OCI-LY3 (cell line): ENCODE measurements around the gene NDUFA12.

Experiments used
- H2AFZ ChIP-seq: fragments of 200-600, 300-600 bp; shearing (Covaris generic); 2 replicates; pipeline ENCODE4 v1.6.0; 2014; ENCODE audit warnings: antibody characterized with exemption, low read depth, low read length
- H3K27ac ChIP-seq: fragments of 200-600, 300-600 bp; sonication (generic); 2 replicates; pipeline ENCODE4 v1.5.1; 2014; ENCODE audit warnings: mild to moderate bottlenecking, low read length, moderate library complexity, mixed read lengths
- H3K27me3 ChIP-seq: fragments of 200-600, 300-600 bp; sonication (generic); 2 replicates; pipeline ENCODE4 v1.6.1; 2014; ENCODE audit warnings: low read depth, low read length, mixed read lengths
- H3K36me3 ChIP-seq: fragments of 200-600, 300-600 bp; sonication (generic); replicated peaks from 2 replicates; pipeline ENCODE3; 2014; ENCODE audit warnings: low read depth, low read length, mixed read lengths
- H3K4me1 ChIP-seq: fragments of 300-600, 200-600 bp; sonication (generic); 2 replicates; pipeline ENCODE4 v1.6.1; 2014; ENCODE audit warnings: low read length, mixed read lengths
- H3K4me2 ChIP-seq: fragments of 200-600, 300-600 bp; sonication (generic); 2 replicates; pipeline ENCODE4 v1.6.1; 2014; ENCODE audit warnings: low read length, mixed read lengths
- H3K4me3 ChIP-seq: fragments of 300-600, 200-600 bp; sonication (generic); 2 replicates; pipeline ENCODE4 v1.5.1; 2014; ENCODE audit warnings: antibody characterized with exemption, mild to moderate bottlenecking, low read length, moderate library complexity
- H3K79me2 ChIP-seq: fragments of 300-600, 200-600 bp; shearing (Covaris generic); 2 replicates; pipeline ENCODE4 v1.6.1; 2014; ENCODE audit warnings: mild to moderate bottlenecking, low read length, mixed read lengths
- H3K9ac ChIP-seq: fragments of 300-600, 200-600 bp; shearing (Covaris generic); 2 replicates; pipeline ENCODE4 v1.6.0; 2014; ENCODE audit warnings: mild to moderate bottlenecking, low read length, moderate library complexity
- H3K9me3 ChIP-seq: fragments of 200-600, 300-600 bp; shearing (Covaris generic); 2 replicates; pipeline ENCODE4 v1.6.1; 2014; ENCODE audit warnings: low read length, mixed read lengths; ENCODE audit not compliant: insufficient read depth
- H4K20me1 ChIP-seq: fragments of 200-600, 300-600 bp; sonication (generic); 2 replicates; pipeline ENCODE4 v1.6.1; 2016; ENCODE audit warnings: low read length, mixed read lengths; ENCODE audit not compliant: insufficient read depth
- CTCF ChIP-seq: fragments of 200-600, 300-600 bp; sonication (generic); IDR thresholded peaks from 2 replicates; pipeline ENCODE4 v1.5.1; 2014; ENCODE audit warnings: antibody characterized with exemption, low read length, low read depth
- EZH2phosphoT487 ChIP-seq: fragments of 200-600 bp; shearing (Covaris generic); IDR thresholded peaks from 2 replicates; pipeline ENCODE4 v1.6.1; 2018; ENCODE audit warnings: antibody characterized with exemption, mixed run types, low read depth

Gene NDUFA12

GRCh38 chr12:94970560-94970959 is 32.9 kb downstream of the NDUFA12 start:
- peaks cover 11% of the 10 kb centered on the region for H3K36me3 ChIP-seq
- H3K27me3 ChIP-seq: no peaks in the 10 kb centered on the region
- no peaks in the 10 kb centered on the region; the same call in 1 of the 2 replicates for H4K20me1 ChIP-seq
- H3K4me1 ChIP-seq: peaks cover 8% of the 10 kb centered on the region
- H3K4me2 ChIP-seq: no peak overlapping the region
- no peaks in the 10 kb centered on the region for H3K9me3 ChIP-seq
- no peak overlapping the region for H2AFZ ChIP-seq
- H3K79me2 ChIP-seq: no peaks in the 10 kb centered on the region
- H3K4me3 ChIP-seq: no peak overlapping the region
- no peak for TF ChIP-seq EZH2phosphoT487
- TF ChIP-seq CTCF: no peak
- no peak overlapping the region for H3K9ac ChIP-seq
- no peak overlapping the region for H3K27ac ChIP-seq

- TF ChIP-seq EZH2phosphoT487 (no peak), CTCF (no peak)
- Histone ChIP-seq H3K36me3 (peaks cover 11% of the 10 kb centered on the region), H3K27me3 (no peaks in the 10 kb centered on the region), H3K4me2 (no peak overlapping the region), H3K79me2 (no peaks in the 10 kb centered on the region), H2AFZ (no peak overlapping the region), H3K4me1 (peaks cover 8% of the 10 kb centered on the region), H3K27ac (no peak overlapping the region), H3K4me3 (no peak overlapping the region), H4K20me1 (no peaks in the 10 kb centered on the region; the same call in 1 of the 2 replicates), H3K9ac (no peak overlapping the region), H3K9me3 (no peaks in the 10 kb centered on the region)
Observed at GRCh38 chr12:94969424-94969823, 34.1 kb downstream of the NDUFA12 start.

DNA sequence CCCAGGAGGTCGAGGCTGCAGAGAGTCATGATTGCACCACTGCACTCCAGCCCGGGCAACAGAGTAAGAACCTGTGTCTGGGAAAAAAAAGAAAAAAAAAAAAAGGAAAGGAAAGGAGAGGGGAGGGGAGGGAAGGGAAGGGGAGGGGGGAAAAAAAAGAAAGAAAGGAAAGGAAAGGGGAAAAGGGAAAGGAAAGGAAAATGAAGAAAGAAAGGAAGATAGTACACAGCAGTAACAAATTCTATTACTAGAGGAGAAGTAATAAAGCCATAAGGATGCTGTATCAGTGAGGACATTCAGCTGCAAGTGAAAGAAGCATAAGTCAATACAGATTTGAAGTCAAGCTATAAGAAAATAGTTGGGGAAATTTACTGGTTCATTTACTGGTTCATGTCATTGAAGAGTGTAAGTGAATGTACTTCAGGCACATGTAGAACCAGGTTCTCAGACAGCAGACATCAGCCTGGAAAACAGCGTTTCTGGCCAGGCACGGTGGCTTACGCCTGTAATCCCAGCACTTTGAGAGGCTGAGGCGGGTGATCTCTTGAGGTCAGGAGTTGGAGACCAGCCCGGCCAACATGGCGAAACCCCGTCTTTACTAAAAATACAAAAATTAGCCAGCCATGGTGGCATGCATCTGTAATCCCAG is 37.4 kb downstream of the NDUFA12 start:
- H3K27ac ChIP-seq: no peak overlapping the region
- peaks cover 5% of the 10 kb centered on the region for H3K36me3 ChIP-seq
- H3K9me3 ChIP-seq: no peaks in the 10 kb centered on the region
- no peak overlapping the region for H3K9ac ChIP-seq
- no peak overlapping the region for H3K4me2 ChIP-seq
- H3K79me2 ChIP-seq: no peaks in the 10 kb centered on the region
- TF ChIP-seq EZH2phosphoT487: no peak
- TF ChIP-seq CTCF: no peak
- no peaks in the 10 kb centered on the region for H4K20me1 ChIP-seq
- H2AFZ ChIP-seq: no peak overlapping the region
- H3K4me3 ChIP-seq: no peak overlapping the region
- H3K27me3 ChIP-seq: no peaks in the 10 kb centered on the region
- H3K4me1 ChIP-seq: peaks cover 8% of the 10 kb centered on the region

DNA sequence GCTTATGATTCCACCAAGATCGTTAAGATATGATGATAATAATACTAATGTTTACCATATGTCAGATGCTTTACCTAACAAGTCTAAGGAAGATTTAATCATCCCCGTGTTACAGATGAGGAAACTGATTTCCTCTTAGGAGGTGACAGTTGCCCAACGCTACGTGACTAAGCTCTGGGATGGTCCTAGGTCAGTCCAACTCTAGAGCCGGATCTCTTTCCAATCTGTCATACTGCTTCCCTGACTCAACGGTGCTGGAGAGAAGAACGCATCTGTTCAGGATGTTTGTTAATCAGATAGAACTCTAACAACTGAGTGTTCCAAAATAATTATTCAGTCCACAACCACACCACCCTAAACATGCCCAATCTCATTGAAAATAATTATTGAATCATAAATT is 39.8 kb downstream of the NDUFA12 start:
- Histone ChIP-seq H4K20me1 (no peaks in the 10 kb centered on the region), H3K79me2 (no peaks in the 10 kb centered on the region), H3K36me3 (no peaks in the 10 kb centered on the region), H2AFZ (no peak overlapping the region), H3K4me3 (no peak overlapping the region), H3K9me3 (no peaks in the 10 kb centered on the region), H3K4me1 (peaks cover 8% of the 10 kb centered on the region), H3K9ac (no peak overlapping the region), H3K27me3 (no peaks in the 10 kb centered on the region), H3K27ac (no peak overlapping the region), H3K4me2 (no peak overlapping the region)
- TF ChIP-seq EZH2phosphoT487: no peak
